Vagina (tissue), 2 donors: ENCODE measurements around the gene VMAC.

Source experiments
- CTCF ChIP-seq, 3 experiments: fragments of 450-650 bp in 2 of 3; fragments of 200-600 bp in 1 of 3; sonication (generic) in 1 of 3; IDR thresholded peaks; one replicate each; pipeline ENCODE4 v1.5.1; 2017 to 2019; ENCODE audit warnings: antibody characterized with exemption in 3 of 3, mild to moderate bottlenecking in 2 of 3, moderate library complexity in 2 of 3
- POLR2A ChIP-seq, 2 donors: fragments of 450-650 bp; IDR thresholded peaks; one replicate each; pipeline ENCODE4 v1.6.1; 2017; ENCODE audit warnings: antibody characterized with exemption in 2 of 2, mild to moderate bottlenecking in 2 of 2, moderate library complexity in 2 of 2

GRCh38 chr19:5934069-5934401 lies 29.4 kb downstream of the VMAC start:
- TF ChIP-seq POLR2A (IDR thresholded peaks at IDR 0.05): no peak
- no peak for TF ChIP-seq CTCF (IDR thresholded peaks at IDR 0.05)
